Activated naive CD8-positive, alpha-beta T cell treated with anti-CD3 and anti-CD28 coated beads, Interleukin-2, amount 10 ng/mL, durations not matched to agents 7 days and 5 days (primary cell): ENCODE results near the gene TMEM116. TPM values are rescaled to one million over a fixed set of nuclear protein-coding genes. Genes with fewer than 3 reads are reported as not detected.
"Not testable (repeated sequence)": the region's sequence is repeated elsewhere in the genome, so short reads cannot be mapped to it uniquely, and the experiment has no call there.

Source experiments
- ATAC-seq: fragments of 150-1000 bp; cut with Tn5 transposase; one replicate; pipeline ENCODE4 v1.10.0; 2021; ENCODE audit warnings: low read depth, moderate library complexity
- POLR2A ChIA-PET: fragments of 350-600 bp; sonication (Branson Sonifier 250); formaldehyde crosslinking; loops from one replicate; lab custom pipeline; 2021; ENCODE audit warnings: antibody characterized with exemption; lab: Charles Lee
- DNase-seq: peaks from one replicate; pipeline ENCODE4 v3.0.0; 2021
- H3K27ac Mint-ChIP-seq: one replicate; pipeline ENCODE4 v1.8.0; 2022; ENCODE audit warnings: mild to moderate bottlenecking, mixed read lengths
- H3K27me3 Mint-ChIP-seq: one replicate; pipeline ENCODE4 v1.8.0; 2022; ENCODE audit warnings: mild to moderate bottlenecking, moderate library complexity, mixed read lengths
- H3K36me3 Mint-ChIP-seq: one replicate; pipeline ENCODE4 v1.8.0; 2021; ENCODE audit warnings: mild to moderate bottlenecking, mixed read lengths
- H3K4me1 Mint-ChIP-seq: one replicate; pipeline ENCODE4 v1.8.0; 2021; ENCODE audit warnings: mixed read lengths
- H3K4me3 Mint-ChIP-seq: one replicate; pipeline ENCODE4 v1.8.0; 2022; ENCODE audit warnings: mild to moderate bottlenecking, moderate library complexity, mixed read lengths
- H3K9me3 Mint-ChIP-seq: one replicate; pipeline ENCODE4 v1.8.0; 2021; ENCODE audit warnings: mixed read lengths
- total RNA-seq, 2 experiments: library from RNA; stranded (reverse); gene quantifications; one replicate each; pipeline ENCODE4 v1.2.3, GENCODE V29; 2021

TMEM116 gene
- total RNA-seq, 2 experiments from 2014 or later: 23.4 to 26.2 TPM

GRCh38 chr12:111952084-111952787 is 60.7 kb downstream of the TMEM116 start:
- Mint-ChIP-seq H3K4me1 (peaks cover 18% of the 10 kb centered on the region), H3K36me3 (peaks cover 25% of the 10 kb centered on the region)
- not testable (repeated sequence) for H3K9me3 Mint-ChIP-seq, H3K4me3 Mint-ChIP-seq, H3K27ac Mint-ChIP-seq, DNase-seq, H3K27me3 Mint-ChIP-seq, ATAC-seq
- POLR2A ChIA-PET: interaction anchor here (0.6 to 3.1 kb wide), 4 partner anchors 43 to 113 kb away, joined by 4 to 22 read pairs (median 6); partner anchors contain the start of genes ERP29 and TMEM116

- Mint-ChIP-seq H3K4me1 (peaks cover 20% of the 10 kb centered on the region), H3K36me3 (peaks cover 21% of the 10 kb centered on the region), H3K4me3 (peak overlapping the region; percentile 2)
- ATAC-seq: peak; percentile 79
- H3K9me3 Mint-ChIP-seq, DNase-seq, H3K27ac Mint-ChIP-seq, H3K27me3 Mint-ChIP-seq: not testable (repeated sequence)
- POLR2A ChIA-PET: interaction anchor here (0.6 to 3.1 kb wide), 6 partner anchors 21 to 63 kb away, joined by 3 to 22 read pairs (median 6); partner anchors contain the start of genes ERP29 and TMEM116
Measured at GRCh38 chr12:111950961-111951676, 61.8 kb downstream of the TMEM116 start.

GRCh38 chr12:111943929-111944328 is 69.0 kb downstream of the TMEM116 start:
- H3K4me1 Mint-ChIP-seq: peaks cover 10% of the 10 kb centered on the region
- no peak overlapping the region for H3K4me3 Mint-ChIP-seq
- H3K27me3 Mint-ChIP-seq: no peaks in the 10 kb centered on the region
- POLR2A ChIA-PET: interaction anchor here (1.3 to 3.7 kb wide), 3 partner anchors 69 to 77 kb away, joined by 5 to 27 read pairs (median 7); partner anchors contain the start of genes ERP29 and TMEM116
- no peaks in the 10 kb centered on the region for H3K36me3 Mint-ChIP-seq
- H3K9me3 Mint-ChIP-seq: no peaks in the 10 kb centered on the region
- DNase-seq (no peak), ATAC-seq (no peak)
- H3K27ac Mint-ChIP-seq: no peak overlapping the region

- Mint-ChIP-seq H3K4me3 (no peak overlapping the region), H3K4me1 (peaks cover 6% of the 10 kb centered on the region)
- POLR2A ChIA-PET: no interaction called here
Measured at GRCh38 chr12:111942557-111942956, 70.4 kb downstream of the TMEM116 start.

GRCh38 chr12:111937429-111937828 is 75.5 kb downstream of the TMEM116 start:
- H3K4me3 Mint-ChIP-seq: no peak overlapping the region
- H3K27me3 Mint-ChIP-seq: no peaks in the 10 kb centered on the region

More at GRCh38 chr12:111942557-111942956, 70.4 kb downstream of the TMEM116 start:
- DNase-seq (no peak), ATAC-seq (no peak)
- Mint-ChIP-seq H3K27me3 (no peaks in the 10 kb centered on the region), H3K36me3 (no peaks in the 10 kb centered on the region), H3K9me3 (no peaks in the 10 kb centered on the region), H3K27ac (no peak overlapping the region)

GRCh38 chr12:111936869-111937268 is 76.1 kb downstream of the TMEM116 start:
- POLR2A ChIA-PET: no interaction called here
- Mint-ChIP-seq H3K36me3 (peaks cover 5% of the 10 kb centered on the region), H3K27ac (no peak overlapping the region), H3K4me3 (no peak overlapping the region), H3K4me1 (no peaks in the 10 kb centered on the region), H3K27me3 (no peaks in the 10 kb centered on the region), H3K9me3 (no peaks in the 10 kb centered on the region)
- no peak for DNase-seq
- no peak for ATAC-seq

More at GRCh38 chr12:111937429-111937828, 75.5 kb downstream of the TMEM116 start:
- no peaks in the 10 kb centered on the region for H3K4me1 Mint-ChIP-seq
- ATAC-seq: no peak
- DNase-seq: no peak
- H3K27ac Mint-ChIP-seq: no peak overlapping the region
- H3K9me3 Mint-ChIP-seq: no peaks in the 10 kb centered on the region
- peaks cover 3% of the 10 kb centered on the region for H3K36me3 Mint-ChIP-seq
- POLR2A ChIA-PET: no interaction called here

- no peak for ATAC-seq
- Mint-ChIP-seq H3K4me1 (no peaks in the 10 kb centered on the region), H3K4me3 (no peak overlapping the region), H3K9me3 (no peaks in the 10 kb centered on the region), H3K36me3 (peaks cover 7% of the 10 kb centered on the region), H3K27me3 (no peaks in the 10 kb centered on the region), H3K27ac (no peak overlapping the region)
- DNase-seq: no peak
- POLR2A ChIA-PET: no interaction called here
Measured at GRCh38 chr12:111932241-111932640, 80.7 kb downstream of the TMEM116 start.

GRCh38 chr12:111927346-111927745 is 85.6 kb downstream of the TMEM116 start:
- no peak overlapping the region for H3K27ac Mint-ChIP-seq
- no peak overlapping the region for H3K4me3 Mint-ChIP-seq
- no peaks in the 10 kb centered on the region for H3K27me3 Mint-ChIP-seq
- DNase-seq (no peak), ATAC-seq (no peak)
- POLR2A ChIA-PET: no interaction called here
- no peaks in the 10 kb centered on the region for H3K9me3 Mint-ChIP-seq
- H3K4me1 Mint-ChIP-seq: no peaks in the 10 kb centered on the region
- H3K36me3 Mint-ChIP-seq: peaks cover 4% of the 10 kb centered on the region

GRCh38 chr12:111926631-111927030 is 86.3 kb downstream of the TMEM116 start:
- Mint-ChIP-seq H3K27ac (no peak overlapping the region), H3K27me3 (no peaks in the 10 kb centered on the region), H3K4me3 (no peak overlapping the region), H3K36me3 (no peaks in the 10 kb centered on the region), H3K9me3 (no peaks in the 10 kb centered on the region), H3K4me1 (no peaks in the 10 kb centered on the region)
- DNase-seq: no peak
- ATAC-seq: no peak
- POLR2A ChIA-PET: no interaction called here

- Mint-ChIP-seq H3K4me3 (no peak overlapping the region), H3K27ac (no peak overlapping the region), H3K36me3 (no peaks in the 10 kb centered on the region), H3K9me3 (no peaks in the 10 kb centered on the region), H3K4me1 (no peaks in the 10 kb centered on the region), H3K27me3 (no peaks in the 10 kb centered on the region)
- ATAC-seq (no peak), DNase-seq (no peak)
- POLR2A ChIA-PET: no interaction called here
Measured at GRCh38 chr12:111925171-111925570, 87.8 kb downstream of the TMEM116 start.

GRCh38 chr12:111907740-111908139 is 105.2 kb downstream of the TMEM116 start:
- H3K9me3 Mint-ChIP-seq: peaks cover 13% of the 10 kb centered on the region
- H3K36me3 Mint-ChIP-seq: peaks cover 33% of the 10 kb centered on the region
- no peak overlapping the region for H3K27ac Mint-ChIP-seq
- ATAC-seq: no peak
- no peaks in the 10 kb centered on the region for H3K4me1 Mint-ChIP-seq
- H3K4me3 Mint-ChIP-seq: no peak overlapping the region
- no peak for DNase-seq
- POLR2A ChIA-PET: no interaction called here
- no peaks in the 10 kb centered on the region for H3K27me3 Mint-ChIP-seq

GRCh38 chr12:111905502-111905901 is 107.5 kb downstream of the TMEM116 start:
- Mint-ChIP-seq H3K27ac (no peak overlapping the region), H3K36me3 (peaks cover 31% of the 10 kb centered on the region)
- POLR2A ChIA-PET: no interaction called here

GRCh38 chr12:111904446-111904975 is 108.5 kb downstream of the TMEM116 start:
- peaks cover 13% of the 10 kb centered on the region for H3K9me3 Mint-ChIP-seq
- H3K4me1 Mint-ChIP-seq: peaks cover 3% of the 10 kb centered on the region
- peaks cover 30% of the 10 kb centered on the region for H3K36me3 Mint-ChIP-seq
- H3K27ac Mint-ChIP-seq: no peak overlapping the region
- ATAC-seq (no peak), DNase-seq (no peak)
- POLR2A ChIA-PET: interaction anchor here (0.7 kb wide), 1 partner anchor 376 kb away, joined by 3 read pairs; no protein-coding TSS in a partner anchor
- H3K4me3 Mint-ChIP-seq: no peak overlapping the region
- no peaks in the 10 kb centered on the region for H3K27me3 Mint-ChIP-seq

More at GRCh38 chr12:111905502-111905901, 107.5 kb downstream of the TMEM116 start:
- Mint-ChIP-seq H3K4me3 (no peak overlapping the region), H3K9me3 (peaks cover 13% of the 10 kb centered on the region), H3K4me1 (peaks cover 3% of the 10 kb centered on the region), H3K27me3 (no peaks in the 10 kb centered on the region)
- ATAC-seq (no peak), DNase-seq (no peak)
